ENCODE measurements around the gene BMP8B. TPM values are rescaled to one million over a fixed set of nuclear protein-coding genes. Genes with fewer than 3 reads are reported as not detected.
"Not testable (repeated sequence)": the region's sequence is repeated elsewhere in the genome, so short reads cannot be mapped to it uniquely, and the experiment has no call there.

The BMP8B gene
- total RNA-seq (2014; rRNA removed; shearing (Covaris generic)): 1.7 TPM in 2 replicates
- 2.3 and 2.4 TPM in 2 replicates for polyA plus RNA-seq (2014; cell fraction: nucleus; rRNA removed)

DNA sequence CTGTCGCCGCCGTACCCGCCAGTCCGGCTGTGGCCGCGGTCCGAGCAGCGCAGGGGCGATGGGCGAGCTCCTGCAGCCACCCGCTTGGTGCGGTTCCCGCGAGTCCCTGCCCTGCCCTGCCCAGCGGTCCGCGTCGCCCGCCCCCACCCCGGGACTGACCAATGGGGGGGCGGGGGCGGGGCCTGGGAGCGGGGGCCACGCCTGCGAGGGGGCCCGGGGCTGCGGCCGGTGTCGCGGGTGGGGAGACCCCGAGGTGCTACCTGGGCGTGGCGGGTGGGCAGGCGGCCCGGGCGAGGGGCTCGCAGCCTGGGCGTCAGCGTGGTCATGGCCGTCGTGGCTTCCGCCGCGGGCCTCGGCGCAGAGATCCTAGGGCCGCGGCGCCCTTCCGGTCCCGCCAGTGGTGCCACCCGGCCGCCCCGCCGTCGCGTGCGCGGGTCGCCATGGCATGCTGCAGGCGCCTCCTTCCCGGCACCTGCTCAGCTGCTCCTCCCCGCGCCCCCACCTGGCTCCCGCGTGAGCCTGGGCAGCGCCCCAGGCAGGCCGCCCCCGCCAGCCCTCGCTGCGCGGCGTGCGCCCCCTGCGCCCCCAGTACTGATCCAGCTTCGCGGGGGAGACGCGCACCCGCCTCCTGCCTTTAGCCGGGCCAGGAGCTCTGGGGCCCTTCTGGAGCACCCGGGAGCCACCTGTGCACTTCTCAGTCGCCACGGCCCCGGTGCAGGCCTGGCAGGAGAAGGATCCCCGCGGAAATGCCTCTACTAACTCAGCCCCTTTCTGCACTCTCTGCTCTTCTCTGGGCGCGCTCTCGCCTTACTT, at the start of gene BMP8B:
TSS of gene BMP8B (minus strand) at position 108 of the 813 bp plus-strand sequence. CDS start 380 bp downstream, outside the sequence.
- DNase-seq (ENCODE audit: extremely low read depth, low read depth): peak; percentile 40

- DNase-seq (ENCODE audit: extremely low read depth, low read depth): no peak
Measured at GRCh38 chr1:39836595-39837110, 48.0 kb upstream of the BMP8B start.

- no peak for DNase-seq (ENCODE audit: extremely low read depth, low read depth)
Measured at GRCh38 chr1:39835935-39836594, 47.4 kb upstream of the BMP8B start.

DNA sequence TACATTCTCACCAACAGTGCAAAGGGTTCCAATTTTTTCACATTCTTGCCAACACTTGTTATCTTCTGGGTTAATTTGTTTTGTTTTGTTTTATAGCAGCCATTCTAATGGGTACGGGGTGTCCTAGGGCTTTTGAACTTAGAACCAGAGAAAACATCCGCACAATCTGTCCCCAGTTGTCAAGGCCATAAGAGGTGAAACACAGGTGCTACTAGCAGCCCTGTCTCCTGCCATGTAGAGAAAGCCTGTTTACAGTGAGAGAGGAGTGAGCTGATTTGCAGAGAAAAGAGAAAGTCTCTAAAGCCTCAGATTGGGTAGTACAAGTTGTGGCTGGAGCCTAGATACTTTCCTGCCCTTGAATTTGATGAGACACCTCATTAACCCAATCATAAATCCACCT, 46.4 kb upstream of the BMP8B start:
- no peak for DNase-seq (ENCODE audit: extremely low read depth, low read depth)

- DNase-seq (ENCODE audit: extremely low read depth, low read depth): no peak
Measured at GRCh38 chr1:39833621-39834385, 45.1 kb upstream of the BMP8B start.

GRCh38 chr1:39833121-39833520, 44.5 kb upstream of the BMP8B start:
- DNase-seq (ENCODE audit: extremely low read depth, low read depth): no peak

GRCh38 chr1:39832294-39832693, 43.6 kb upstream of the BMP8B start:
- no peak for DNase-seq (ENCODE audit: extremely low read depth, low read depth)

DNA sequence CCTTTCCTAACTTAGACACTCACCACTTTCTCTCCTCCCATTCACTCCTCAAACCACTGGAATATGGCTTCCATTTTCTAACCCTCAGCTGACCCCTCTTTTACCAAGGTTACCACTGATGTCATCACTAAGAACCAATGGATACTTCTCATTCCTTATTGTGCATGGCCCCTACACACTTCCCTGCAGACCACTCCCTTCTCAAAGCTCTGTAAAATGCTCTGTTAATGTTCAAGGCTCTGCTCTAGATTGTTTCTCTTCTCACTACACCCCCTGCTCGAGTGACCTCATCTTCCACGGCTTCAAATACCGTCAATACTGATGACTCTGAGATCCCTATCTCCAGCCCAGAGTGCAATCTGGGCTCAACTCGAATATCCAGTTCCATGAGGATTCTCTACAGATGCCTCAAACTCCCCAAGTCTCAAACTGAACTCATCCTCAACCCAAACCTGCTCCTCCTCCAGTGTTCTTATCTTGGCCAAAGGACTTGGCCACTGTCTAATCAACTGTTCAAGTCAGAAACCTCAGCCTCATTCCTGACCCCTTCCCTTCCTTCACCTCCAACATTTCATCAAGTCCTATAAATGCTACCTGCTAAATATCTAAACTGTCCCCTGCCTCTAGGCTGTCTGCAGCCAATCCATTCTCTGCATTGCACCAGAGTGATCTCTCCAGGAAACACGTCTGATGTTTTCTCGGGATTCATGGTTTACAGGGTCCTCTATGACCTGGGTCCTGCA, 41.3 kb upstream of the BMP8B start:
- no peak for DNase-seq (ENCODE audit: extremely low read depth, low read depth)

- DNase-seq (ENCODE audit: extremely low read depth, low read depth): no peak
Measured at GRCh38 chr1:39828734-39829133, 40.1 kb upstream of the BMP8B start.

DNA sequence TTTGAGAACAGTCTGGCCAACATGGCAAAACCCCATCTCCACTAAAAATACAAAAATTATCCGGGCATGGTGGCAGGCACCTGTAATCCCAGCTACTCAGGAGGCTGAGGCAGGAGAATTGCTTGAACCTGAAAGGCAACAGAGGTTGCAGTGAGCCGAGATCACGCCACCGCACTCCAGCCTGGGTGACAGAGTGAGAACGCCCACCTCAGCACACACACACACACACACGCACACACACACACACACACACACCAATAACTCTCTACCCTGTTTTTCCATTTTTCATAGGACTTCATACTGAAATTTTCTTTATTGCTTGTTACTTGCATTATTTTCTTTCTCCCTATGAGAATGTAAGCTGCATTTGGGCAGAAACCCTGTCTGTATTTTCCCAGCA, 39.6 kb upstream of the BMP8B start:
- DNase-seq (ENCODE audit: extremely low read depth, low read depth): not testable (repeated sequence)

DNA sequence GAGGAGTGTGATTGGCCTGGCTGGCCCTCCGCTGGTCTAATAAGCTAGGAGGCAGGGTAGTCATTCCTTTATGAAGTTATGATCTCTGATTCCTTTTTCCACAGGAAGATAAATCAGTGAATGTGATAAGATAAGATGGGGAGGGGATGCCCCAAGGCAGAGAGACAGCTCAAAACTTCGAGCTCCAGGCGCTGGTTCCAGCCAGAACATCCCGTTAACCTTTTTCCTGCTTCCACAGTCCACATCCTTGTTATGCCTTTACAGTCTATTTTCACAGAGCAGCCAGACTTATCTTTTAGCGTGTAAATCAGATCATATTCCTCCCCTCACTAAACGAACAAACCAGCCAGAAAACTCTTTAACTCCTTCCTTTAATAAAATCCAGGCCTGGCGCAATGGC, 38.5 kb upstream of the BMP8B start:
- DNase-seq (ENCODE audit: extremely low read depth, low read depth): no peak

- DNase-seq (ENCODE audit: extremely low read depth, low read depth): no peak
Measured at GRCh38 chr1:39826583-39826982, 37.9 kb upstream of the BMP8B start.

DNA sequence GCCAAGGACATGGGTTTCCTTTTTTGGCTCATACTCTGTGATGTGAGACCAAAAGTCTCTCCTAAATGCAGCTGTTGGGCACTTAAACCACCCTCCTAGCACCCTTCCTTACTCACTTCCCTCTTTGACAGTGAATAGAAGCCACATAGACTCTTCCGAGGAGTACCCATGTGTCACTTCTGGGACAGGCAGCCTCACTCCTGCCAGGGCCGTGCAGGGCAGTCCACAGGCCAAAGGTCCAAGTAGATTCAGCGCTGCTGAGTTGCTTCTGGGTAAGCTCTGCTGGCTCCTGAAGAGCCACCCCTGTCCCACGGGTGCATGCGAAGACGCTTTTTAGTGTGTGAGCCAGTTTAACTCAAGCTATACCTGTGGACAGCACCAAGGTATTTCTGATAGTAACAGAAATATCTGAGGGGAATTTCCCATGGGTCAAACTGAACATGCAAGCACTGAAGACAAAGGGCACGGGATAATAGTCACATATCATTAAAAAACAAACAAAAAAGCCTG, 36.8 kb upstream of the BMP8B start:
- no peak for DNase-seq (ENCODE audit: extremely low read depth, low read depth)

GRCh38 chr1:39823450-39823849, 34.8 kb upstream of the BMP8B start:
- not testable (repeated sequence) for DNase-seq (ENCODE audit: extremely low read depth, low read depth)

GRCh38 chr1:39822146-39822545, 33.5 kb upstream of the BMP8B start:
- no peak for DNase-seq (ENCODE audit: extremely low read depth, low read depth)

DNA sequence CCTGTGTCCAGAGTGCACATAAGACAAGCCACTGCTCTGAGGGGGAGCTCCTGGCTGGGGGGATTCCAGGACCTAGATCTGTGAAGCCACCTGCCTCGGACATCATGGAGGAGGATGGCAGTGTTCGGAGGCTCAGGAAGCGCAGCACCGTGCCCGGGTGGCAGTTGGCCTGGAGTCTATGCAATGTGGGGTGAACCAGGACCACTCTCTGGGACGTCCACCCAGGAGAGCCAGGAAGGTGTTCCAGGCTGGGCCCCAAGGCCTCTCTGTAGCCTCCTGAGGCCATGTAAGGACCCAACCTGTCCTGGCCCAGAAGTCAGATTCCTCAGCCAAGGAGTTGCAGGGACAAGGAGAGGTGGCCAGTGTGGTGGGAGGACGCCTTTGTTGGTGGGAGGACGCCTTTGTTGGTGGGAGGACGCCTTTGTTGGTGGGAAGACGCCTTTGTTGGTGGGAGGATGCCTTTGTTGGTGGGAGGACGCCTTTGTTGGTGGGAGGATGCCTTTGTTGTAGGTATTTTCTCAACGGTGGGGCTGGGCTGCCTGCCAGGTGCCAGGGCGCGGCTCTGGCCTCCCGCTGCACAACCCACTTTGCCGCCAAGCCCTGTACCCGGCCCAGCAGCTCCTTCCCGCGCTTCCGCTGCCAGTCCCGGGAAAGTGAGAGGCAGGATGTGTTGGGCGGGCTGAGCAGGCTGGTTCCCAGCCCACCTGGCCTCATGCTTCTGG, 30.6 kb upstream of the BMP8B start:
- DNase-seq (ENCODE audit: extremely low read depth, low read depth): no peak

DNA sequence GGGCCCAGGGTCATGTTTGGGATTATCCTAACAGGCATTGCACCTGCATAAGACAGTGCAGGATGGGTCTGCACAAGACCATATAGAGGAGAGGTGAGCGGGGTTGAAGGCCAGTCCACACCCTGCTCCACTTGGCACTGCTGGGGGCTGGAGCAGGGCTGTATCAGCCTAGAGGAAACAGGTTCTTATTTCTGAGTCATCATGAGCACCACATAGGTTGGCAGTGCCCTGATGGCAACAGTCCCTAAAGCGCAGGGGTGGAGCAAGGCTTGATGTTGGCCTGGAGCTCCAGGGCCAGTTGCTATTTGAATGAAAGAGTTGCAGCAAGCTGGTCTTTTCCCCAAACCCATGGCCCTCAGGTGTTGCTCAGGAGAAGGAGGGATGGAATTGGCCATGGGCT, 29.8 kb upstream of the BMP8B start:
- DNase-seq (ENCODE audit: extremely low read depth, low read depth): no peak

DNA sequence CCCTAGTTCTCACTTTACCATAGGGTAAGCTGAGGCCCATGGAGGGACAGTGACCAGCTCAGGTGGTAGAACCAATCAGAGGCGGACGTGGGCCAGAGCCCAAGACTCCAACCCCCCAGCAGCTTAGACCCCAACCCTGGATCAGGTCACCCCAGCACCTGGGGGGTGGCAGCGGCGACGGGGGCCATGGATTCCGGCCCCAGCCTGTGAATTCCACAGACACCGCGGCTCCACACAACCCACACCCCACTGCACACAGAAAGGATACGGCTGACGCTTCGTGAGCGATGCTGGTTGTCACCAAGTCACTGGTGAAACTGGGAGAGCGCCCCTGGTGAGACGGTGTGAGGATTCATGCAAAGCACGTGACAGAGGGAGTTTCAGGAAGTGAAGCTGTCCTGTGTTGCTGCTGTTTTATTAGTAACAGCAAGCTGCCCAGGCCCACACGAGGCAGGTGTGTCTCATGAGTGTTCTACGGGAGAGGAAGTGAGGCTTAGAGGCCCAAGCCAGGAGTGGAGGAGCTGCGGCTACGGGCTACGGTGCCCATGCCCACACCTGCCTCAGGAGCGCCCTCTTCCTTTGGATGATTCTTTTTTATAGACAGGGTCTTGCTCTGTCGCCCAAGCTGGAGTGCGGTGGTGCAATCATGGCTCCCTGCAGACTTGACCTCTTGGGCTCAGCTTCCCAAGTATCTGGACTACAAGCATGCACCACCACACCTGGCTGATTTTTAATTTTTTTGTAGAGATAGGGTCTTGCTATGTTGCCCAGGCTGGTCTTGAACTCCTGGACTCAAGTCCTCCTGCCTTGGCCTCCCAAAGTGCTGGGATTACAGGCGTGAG, 28.6 kb upstream of the BMP8B start:
- DNase-seq (ENCODE audit: extremely low read depth, low read depth): not testable (repeated sequence)
